HG02759 (cell line): ENCODE data around the gene NSD2.

Experiments
- ATAC-seq: cut with Tn5 transposase; IDR thresholded peaks from one replicate; pipeline ENCODE4 v1.9.1; 2021; ENCODE audit warnings: mild to moderate bottlenecking, moderate library complexity; ENCODE audit not compliant: unreplicated experiment

The NSD2 gene

GRCh38 chr4:1967512-1968149 lies 96.4 kb downstream of the NSD2 start:
- ATAC-seq, result no peak

- no peak for ATAC-seq
These were observed 97.6 kb downstream of the NSD2 start for GRCh38 chr4:1968686-1969295.

GRCh38 chr4:1969928-1970723 lies 98.9 kb downstream of the NSD2 start:
- ATAC-seq, result no peak

GRCh38 chr4:1970926-1971325 lies 99.7 kb downstream of the NSD2 start:
- ATAC-seq, result no peak

GRCh38 chr4:1971456-1972200 lies 100.4 kb downstream of the NSD2 start:
- no peak for ATAC-seq

GRCh38 chr4:1972414-1972813 lies 101.2 kb downstream of the NSD2 start:
- no peak for ATAC-seq

GRCh38 chr4:1973218-1973617 lies 102.0 kb downstream of the NSD2 start:
- no peak for ATAC-seq

- no peak for ATAC-seq
These were observed 102.5 kb downstream of the NSD2 start for GRCh38 chr4:1973661-1974060.

- no peak for ATAC-seq
These were observed 103.6 kb downstream of the NSD2 start for GRCh38 chr4:1974840-1975239.

- ATAC-seq, result no peak
These were observed 104.2 kb downstream of the NSD2 start for GRCh38 chr4:1975391-1975801.

GRCh38 chr4:1975880-1976279 lies 104.7 kb downstream of the NSD2 start:
- ATAC-seq, result no peak

GRCh38 chr4:1976416-1977352 lies 105.5 kb downstream of the NSD2 start:
- no peak for ATAC-seq

- ATAC-seq, result no peak
These were observed 107.0 kb downstream of the NSD2 start for GRCh38 chr4:1978226-1978625.

- ATAC-seq, result no peak
These were observed 107.7 kb downstream of the NSD2 start for GRCh38 chr4:1978741-1979476.

- ATAC-seq, result no peak
These were observed 108.4 kb downstream of the NSD2 start for GRCh38 chr4:1979477-1980196.

- ATAC-seq, result no peak
These were observed 109.4 kb downstream of the NSD2 start for GRCh38 chr4:1980561-1981041.

- ATAC-seq, result no peak
These were observed 110.3 kb downstream of the NSD2 start for GRCh38 chr4:1981251-1982058.
